HEK293T (cell line): Measurements from ENCODE around the gene CAMK2D.

ENCODE experiments used
- L3MBTL2 ChIP-seq: fragments of 450-650 bp; conservative IDR thresholded peaks from 2 replicates; pipeline ENCODE4 v1.6.1; 2016; ENCODE audit warnings: mild to moderate bottlenecking
- SP1 ChIP-seq: fragments of 450-650 bp; IDR thresholded peaks from 2 replicates; pipeline ENCODE4 v1.6.1; 2017
- SUZ12 ChIP-seq: fragments of 450-650 bp; IDR thresholded peaks from 2 replicates; pipeline ENCODE4 v1.6.1; 2016; ENCODE audit warnings: mild to moderate bottlenecking
- TF ChIP-seq, protein P1 (sequence below): fragments of 450-650 bp; IDR thresholded peaks from 2 replicates; pipeline ENCODE4 v1.6.1; 2016

- TF ChIP-seq, protein P1, sequence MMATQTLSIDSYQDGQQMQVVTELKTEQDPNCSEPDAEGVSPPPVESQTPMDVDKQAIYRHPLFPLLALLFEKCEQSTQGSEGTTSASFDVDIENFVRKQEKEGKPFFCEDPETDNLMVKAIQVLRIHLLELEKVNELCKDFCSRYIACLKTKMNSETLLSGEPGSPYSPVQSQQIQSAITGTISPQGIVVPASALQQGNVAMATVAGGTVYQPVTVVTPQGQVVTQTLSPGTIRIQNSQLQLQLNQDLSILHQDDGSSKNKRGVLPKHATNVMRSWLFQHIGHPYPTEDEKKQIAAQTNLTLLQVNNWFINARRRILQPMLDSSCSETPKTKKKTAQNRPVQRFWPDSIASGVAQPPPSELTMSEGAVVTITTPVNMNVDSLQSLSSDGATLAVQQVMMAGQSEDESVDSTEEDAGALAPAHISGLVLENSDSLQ, result no peak
- TF ChIP-seq SUZ12 (no peak), L3MBTL2 (no peak), SP1 (no peak)
These were observed 356.7 kb downstream of the CAMK2D start for GRCh38 chr4:113404841-113405240.
